Heart right ventricle (tissue), 16 donors: ENCODE measurements around the gene RPS18. TPM values are rescaled to one million over a fixed set of nuclear protein-coding genes. Genes with fewer than 3 reads are reported as not detected.

Source experiments
- ATAC-seq, 8 donors: fragments of 200-7000 bp; cut with Tn5 transposase; one replicate each; pipeline ENCODE4 v1.9.1; 2020; ENCODE audit warnings: mild to moderate bottlenecking in 8 of 8, moderate library complexity in 8 of 8, moderate number of reproducible peaks in 1 of 8
- DNase-seq, 2 donors: peaks; one replicate each; pipeline ENCODE4 v3.0.0-alpha.2; 2020
- H3K27ac ChIP-seq, 10 donors: fragments of 200-600 bp; sonication (generic) in 2 of 10; one replicate each; pipeline versions ENCODE4 v1.5.0 to v1.8.0; 2020 to 2022; ENCODE audit warnings: mild to moderate bottlenecking in 3 of 10
- H3K27me3 ChIP-seq, 7 donors: fragments of 200-600 bp; one replicate each; pipeline ENCODE4 v1.8.0; 2021 to 2022; ENCODE audit warnings: mild to moderate bottlenecking in 2 of 7
- H3K36me3 ChIP-seq, 9 donors: fragments of 200-600 bp; sonication (generic) in 1 of 9; one replicate each; pipeline versions ENCODE4 v1.5.0 to v1.8.0; 2020 to 2022; ENCODE audit warnings: mild to moderate bottlenecking in 2 of 9
- H3K4me1 ChIP-seq, 9 donors: fragments of 200-600 bp; sonication (generic) in 1 of 9; one replicate each; pipeline versions ENCODE4 v1.5.0 to v1.8.0; 2020 to 2022; ENCODE audit warnings: mild to moderate bottlenecking in 4 of 9
- H3K4me3 ChIP-seq, 10 donors: fragments of 200-600 bp; sonication (generic) in 2 of 10; one replicate each; pipeline versions ENCODE4 v1.5.0 to v1.8.0; 2020 to 2022; ENCODE audit warnings: mild to moderate bottlenecking in 7 of 10, moderate library complexity in 2 of 10
- H3K9me3 ChIP-seq, 11 donors: fragments of 200-600 bp in 10 of 11; sonication (generic) in 2 of 11; one replicate each; pipeline versions ENCODE4 v1.5.0 to v1.8.0; 2013 to 2022; ENCODE audit warnings: mild to moderate bottlenecking in 2 of 11, control low read depth in 1 of 11, moderate library complexity in 1 of 11
- WGBS, 2 donors: extraction: QIAGEN DNeasy Blood & Tissue Kit; methylation state at CpG; one replicate each; pipeline ENCODE4 v1.1.7; 2013; ENCODE audit warnings: inconsistent platforms in 1 of 2; 5-methylcytosine and 5-hydroxymethylcytosine counted together
- intact Hi-C, 10 donors: fragments of 100-400 bp; cut with DNase I; formaldehyde crosslinking; loops; one replicate each; pipeline versions ENCODE4 v1.11.1 to v1.14.2; 2022
- polyA plus RNA-seq, 2 donors: library from polyadenylated mRNA; stranded (reverse); fragments of 200-250 nt; gene quantifications; one replicate each; pipeline ENCODE4 v1.2.3, GENCODE V29; 2013
- total RNA-seq, 10 donors: library from RNA; stranded (reverse); fragmentation: NEBNext Ultra II Directional in 3 of 10; extraction: Animal tissue kit (Norgen Biotek cat#: 25700) in 3 of 10; gene quantifications; one replicate each; pipeline versions ENCODE4 v1.2.1 to v1.2.4, GENCODE V29; 2021 to 2023
- TF ChIP-seq, protein P1 (sequence below), 9 donors: fragments of 200-600 bp; sonication (generic) in 2 of 9; IDR thresholded peaks; one replicate each; pipeline versions ENCODE4 v1.5.0 to v1.8.0; 2021 to 2022; ENCODE audit warnings: antibody characterized with exemption in 9 of 9, mild to moderate bottlenecking in 5 of 9, moderate library complexity in 1 of 9
- donor health status: Arrhythmogenic right ventricular cardiomyopathy.
- donor health status: ischemic (EF 13 %, LVEDD 7.1; RV severe dilation, severe dysfunction).
- donor health status: healthy with polysubstance abuse.
- donor health status: DM: no; HTN: yes; CAD: no.
- donor health status: DM: no; HTN: no; CAD: no.
- donor health status: ischemic (EF 25% LVEDD 6.9; RV normal size, moderate dysfunction).
- donor health status: ischemic (EF 25% LVEDD 5.7; RV mildly dilated, moderate dysfunction).
- donor health status: healthy.
- donor health status: DM: yes; HTN: yes; CAD: no.
- donor health status: Ischemic cardiomyopathy.
- donor health status: ischemic (EF 35%, LVEDD 5.7; RV mildly dilated, moderate dysfunction).
- donor health status: nonischemic (EF 11% LVEDD 7.7; RV severe dilation, severe dysfunction).
- donor health status: DM: yes; HTN: yes; CAD: no.
- donor health status: PGD.
- donor health status: ischemic (EF 29% LVEDD 5.4; RV normal size, mild dysfunction).
- donor health status: nonischemic (EF 23%, LVEDD 6.1; RV moderate dilation, normal function).

Gene RPS18
- total and polyA plus RNA-seq, 12 donors: 767 to 4,398 (median 902) TPM

DNA sequence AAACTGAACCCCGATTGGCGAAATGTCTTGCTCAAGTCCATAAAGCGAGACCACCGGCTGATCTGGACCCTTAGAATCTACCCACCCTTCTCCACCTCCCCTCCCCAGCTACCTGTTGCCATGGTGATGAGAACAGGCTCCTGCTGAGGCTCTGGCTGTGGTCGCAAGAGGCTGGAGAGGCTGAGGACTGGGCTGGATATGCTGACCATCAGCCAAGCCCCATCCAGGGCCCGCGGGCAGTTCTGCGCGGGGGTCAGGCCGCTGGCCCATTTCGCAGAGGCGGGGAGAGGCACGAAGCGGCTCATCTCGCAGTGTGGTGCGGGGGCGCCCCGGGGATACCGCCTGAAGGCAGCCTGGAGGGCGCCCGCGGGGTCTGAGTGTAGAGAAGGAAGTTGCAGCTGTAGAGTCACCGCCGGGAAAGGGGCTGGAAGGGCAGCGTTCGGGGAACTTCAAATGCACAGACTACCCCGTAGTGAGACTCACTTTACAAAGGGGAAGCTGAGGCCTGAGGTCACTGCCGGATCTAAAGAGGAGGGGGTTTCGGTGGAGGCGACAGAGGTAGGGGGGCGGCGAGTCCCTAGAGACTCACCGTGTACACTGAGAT lies 41.3 kb downstream of the RPS18 start:
- Histone ChIP-seq H3K4me3 (peak overlapping the region; percentile 78 to 99 (median 90)), H3K9me3 (no peaks in the 10 kb centered on the region), H3K27ac (peak overlapping the region; percentile 93 to 100 (median 98)), H3K4me1 (peaks cover 12 to 57% (median 45%) of the 10 kb centered on the region in 9 donors), H3K27me3 (no peaks in the 10 kb centered on the region), H3K36me3 (peaks cover 0 to 46% (median 7%) of the 10 kb centered on the region in 9 donors)
- TF ChIP-seq, protein P1, sequence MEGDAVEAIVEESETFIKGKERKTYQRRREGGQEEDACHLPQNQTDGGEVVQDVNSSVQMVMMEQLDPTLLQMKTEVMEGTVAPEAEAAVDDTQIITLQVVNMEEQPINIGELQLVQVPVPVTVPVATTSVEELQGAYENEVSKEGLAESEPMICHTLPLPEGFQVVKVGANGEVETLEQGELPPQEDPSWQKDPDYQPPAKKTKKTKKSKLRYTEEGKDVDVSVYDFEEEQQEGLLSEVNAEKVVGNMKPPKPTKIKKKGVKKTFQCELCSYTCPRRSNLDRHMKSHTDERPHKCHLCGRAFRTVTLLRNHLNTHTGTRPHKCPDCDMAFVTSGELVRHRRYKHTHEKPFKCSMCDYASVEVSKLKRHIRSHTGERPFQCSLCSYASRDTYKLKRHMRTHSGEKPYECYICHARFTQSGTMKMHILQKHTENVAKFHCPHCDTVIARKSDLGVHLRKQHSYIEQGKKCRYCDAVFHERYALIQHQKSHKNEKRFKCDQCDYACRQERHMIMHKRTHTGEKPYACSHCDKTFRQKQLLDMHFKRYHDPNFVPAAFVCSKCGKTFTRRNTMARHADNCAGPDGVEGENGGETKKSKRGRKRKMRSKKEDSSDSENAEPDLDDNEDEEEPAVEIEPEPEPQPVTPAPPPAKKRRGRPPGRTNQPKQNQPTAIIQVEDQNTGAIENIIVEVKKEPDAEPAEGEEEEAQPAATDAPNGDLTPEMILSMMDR (IDR thresholded peaks at IDR 0.05): no peak
- WGBS, 2 donors: 1% methylated on average over 33 of the region's 33 CpGs
- DNase-seq (peak; percentile 47 to 58), ATAC-seq (peak; percentile 2 to 32 (median 4))
- intact Hi-C loops: loop anchor here in 2 of 10 donors (2.0 to 10.0 kb wide), 2 partner anchors 14 to 102 kb away; partner anchors contain the start of genes CUTA (in 2 of the 2), PHF1 (in 2 of the 2) and RGL2 (in 1 of the 2)

DNA sequence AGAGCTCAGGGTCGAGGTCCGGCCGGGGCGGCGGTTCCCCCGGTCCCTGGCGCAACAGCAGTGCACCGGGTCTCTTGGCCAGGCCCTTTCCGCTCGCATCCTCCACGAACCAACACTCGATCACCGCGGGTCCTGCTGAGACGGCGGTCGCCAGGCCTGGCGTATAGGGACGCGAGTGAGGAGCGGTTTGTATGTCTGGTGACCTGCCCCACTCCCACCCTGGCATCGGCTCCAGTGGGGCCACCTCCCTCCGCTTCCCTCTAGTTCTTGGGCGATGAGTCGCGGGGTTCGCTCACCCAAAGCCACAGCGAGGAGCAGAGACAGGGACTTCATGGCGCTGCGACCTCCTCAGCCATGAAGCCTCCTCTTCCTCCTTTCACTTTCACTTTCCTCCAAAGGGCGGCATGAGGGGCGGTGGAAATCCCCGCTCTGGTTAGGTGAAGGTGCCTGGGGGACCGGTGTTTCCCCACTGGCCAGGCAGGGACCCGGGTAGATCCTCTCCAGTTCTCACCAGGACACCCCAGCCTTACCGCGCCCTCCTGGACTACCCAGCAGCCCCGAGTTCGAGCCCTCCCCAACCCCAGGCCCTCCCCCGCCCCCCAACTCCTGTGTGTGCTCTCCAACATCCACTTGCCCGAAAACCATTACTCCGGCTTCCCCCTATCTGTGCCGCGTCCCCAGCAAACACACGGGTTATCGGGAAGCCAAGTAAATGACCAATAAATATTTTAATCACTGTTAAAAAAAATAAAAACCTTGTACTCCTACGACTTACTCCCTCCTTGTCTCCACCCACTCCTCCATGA lies 42.0 kb downstream of the RPS18 start, which contains the start of gene TAPBP:
Gene TAPBP, minus strand, starts transcription at position 370 of the 806 bp plus-strand sequence. Its CDS starts 37 bp downstream, at position 333.
- H3K4me1 ChIP-seq: peaks cover 12 to 64% (median 52%) of the 10 kb centered on the region in 9 donors
- ATAC-seq (peak; percentile 11 to 57 (median 36)), DNase-seq (peak; percentile 55 to 70)
- peak within 1 kb of the TSS; percentile 78 to 99 (median 90) for H3K4me3 ChIP-seq
- H3K36me3 ChIP-seq: peaks cover 0 to 46% (median 12%) of the 10 kb centered on the region in 9 donors
- no peaks in the 10 kb centered on the region for H3K27me3 ChIP-seq
- TF ChIP-seq, protein P1 (IDR thresholded peaks at IDR 0.05): no peak
- intact Hi-C loops: loop anchor here in 2 of 10 donors (2.0 to 10.0 kb wide), 2 partner anchors 15 to 101 kb away; partner anchors contain the start of genes CUTA (in 2 of the 2), PHF1 (in 2 of the 2) and RGL2 (in 1 of the 2)
- no peaks in the 10 kb centered on the region for H3K9me3 ChIP-seq
- WGBS, 2 donors: 0 to 1% methylated on average over 47 of the region's 47 CpGs
- H3K27ac ChIP-seq: peak within 1 kb of the TSS; percentile 93 to 100 (median 98)

DNA sequence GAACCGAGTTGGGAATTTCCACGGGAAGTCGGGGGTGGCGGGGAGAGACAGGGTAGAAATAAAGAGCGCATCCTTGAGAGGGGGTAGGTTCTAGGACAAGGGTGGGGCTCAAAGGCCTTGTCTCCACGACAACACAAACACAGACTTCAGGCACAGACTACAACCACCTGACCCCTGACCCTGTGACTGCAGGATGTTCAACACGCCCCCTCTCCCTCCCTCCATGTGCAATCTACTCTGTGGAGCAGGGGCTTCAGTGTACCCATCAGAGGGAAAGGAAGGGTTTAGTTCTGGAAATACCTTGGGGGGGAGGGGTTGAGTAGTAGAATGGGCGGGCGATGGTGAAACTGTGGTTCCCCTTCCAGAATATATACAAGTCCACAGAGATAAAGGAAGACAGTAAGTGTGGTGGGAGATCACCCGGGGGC lies 42.7 kb downstream of the RPS18 start:
- peaks cover 12 to 66% (median 54%) of the 10 kb centered on the region in 9 donors for H3K4me1 ChIP-seq
- intact Hi-C loops: loop anchor here in 2 of 10 donors (10.0 kb wide), 1 partner anchor 100 kb away; the partner anchor contains the start of genes CUTA (in 2 of the 2) and PHF1 (in 2 of the 2)
- H3K27me3 ChIP-seq: no peaks in the 10 kb centered on the region
- H3K36me3 ChIP-seq: peaks cover 0 to 46% (median 18%) of the 10 kb centered on the region in 9 donors
- DNase-seq (peak; percentile 55 to 89), ATAC-seq (peak; percentile 4 to 62 (median 40))
- peak overlapping the region; percentile 93 to 100 (median 98) for H3K27ac ChIP-seq
- 4 to 5% methylated on average over 10 of the region's 10 CpGs for WGBS, 2 donors
- H3K9me3 ChIP-seq: no peaks in the 10 kb centered on the region
- peak overlapping the region; percentile 78 to 99 (median 90) for H3K4me3 ChIP-seq
- TF ChIP-seq, protein P1 (IDR thresholded peaks at IDR 0.05): no peak
